Esophagus squamous epithelium (tissue), 5 donors: Measurements from ENCODE around the gene PNPLA2. TPM values are rescaled to one million over a fixed set of nuclear protein-coding genes. Genes with fewer than 3 reads are reported as not detected.

Experiments
- DNase-seq: peaks from one replicate; lab custom pipeline; 2025; lab: John Stamatoyannopoulos, UW
- H3K27ac ChIP-seq, 4 donors: fragments of 200-600 bp; sonication (generic); one replicate each; pipeline ENCODE4 v1.5.1; 2016 to 2019; ENCODE audit warnings: mild to moderate bottlenecking in 1 of 4
- H3K27me3 ChIP-seq, 4 donors: fragments of 200-600 bp; sonication (generic); 1 replicate in 3 of 4; 2 replicates in 1 of 4; pipeline versions ENCODE4 v1.5.1 to v1.6.0; 2017 to 2021; ENCODE audit warnings: antibody characterized with exemption in 1 of 4
- H3K36me3 ChIP-seq, 3 donors: fragments of 200-600 bp; sonication (generic); one replicate each; pipeline ENCODE4 v1.5.1; 2016 to 2019
- H3K4me1 ChIP-seq, 3 donors: fragments of 200-600 bp; sonication (generic); one replicate each; pipeline ENCODE4 v1.5.1; 2017 to 2019
- H3K4me3 ChIP-seq, 4 donors: fragments of 200-600 bp; sonication (generic); 1 replicate in 3 of 4; 2 replicates in 1 of 4; pipeline ENCODE4 v1.5.1; 2016 to 2019; ENCODE audit warnings: mild to moderate bottlenecking in 2 of 4, moderate library complexity in 1 of 4
- H3K9me3 ChIP-seq, 3 donors: fragments of 200-600 bp; sonication (generic); one replicate each; pipeline ENCODE4 v1.5.1; 2016 to 2019
- POLR2A ChIP-seq, 4 donors: fragments of 450-650 bp; IDR thresholded peaks; one replicate each; pipeline ENCODE4 v1.6.1; 2017; ENCODE audit warnings: antibody characterized with exemption in 4 of 4, mild to moderate bottlenecking in 4 of 4, moderate library complexity in 3 of 4
- WGBS, 2 donors: methylation state at CpG; one replicate each; pipeline ENCODE4 v1.1.5; 2018; 5-methylcytosine and 5-hydroxymethylcytosine counted together
- intact Hi-C: fragments of 100-400 bp; cut with DNase I; formaldehyde crosslinking; loops from one replicate; pipeline ENCODE4 v1.15.0; 2022
- total RNA-seq, 4 donors: library from RNA; depleted of rRNA; stranded (reverse); fragments of >200 nt; gene quantifications; one replicate each; pipeline ENCODE4 v1.1.0, GENCODE V29; 2016
- TF ChIP-seq, protein P1 (sequence below), 6 experiments: fragments of 450-650 bp in 4 of 6; fragments of 200-600 bp in 2 of 6; sonication (generic) in 2 of 6; IDR thresholded peaks; one replicate each; pipeline ENCODE4 v1.5.1; 2016 to 2019; ENCODE audit warnings: antibody characterized with exemption in 6 of 6, mild to moderate bottlenecking in 4 of 6, moderate library complexity in 4 of 6
- donor health status: DM: yes; HTN: yes; CAD: no.

The PNPLA2 gene, protein sequence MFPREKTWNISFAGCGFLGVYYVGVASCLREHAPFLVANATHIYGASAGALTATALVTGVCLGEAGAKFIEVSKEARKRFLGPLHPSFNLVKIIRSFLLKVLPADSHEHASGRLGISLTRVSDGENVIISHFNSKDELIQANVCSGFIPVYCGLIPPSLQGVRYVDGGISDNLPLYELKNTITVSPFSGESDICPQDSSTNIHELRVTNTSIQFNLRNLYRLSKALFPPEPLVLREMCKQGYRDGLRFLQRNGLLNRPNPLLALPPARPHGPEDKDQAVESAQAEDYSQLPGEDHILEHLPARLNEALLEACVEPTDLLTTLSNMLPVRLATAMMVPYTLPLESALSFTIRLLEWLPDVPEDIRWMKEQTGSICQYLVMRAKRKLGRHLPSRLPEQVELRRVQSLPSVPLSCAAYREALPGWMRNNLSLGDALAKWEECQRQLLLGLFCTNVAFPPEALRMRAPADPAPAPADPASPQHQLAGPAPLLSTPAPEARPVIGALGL
- total RNA-seq = 10 to 100 TPM; 14.2 to 42.7 (median 26.0) TPM

GRCh38 chr11:818396-819128 lies at the start of gene PNPLA2:
Gene PNPLA2 (plus strand): TSS chr11:818914. CDS start chr11:819719, 805 bp downstream.
- H3K9me3 ChIP-seq = no peaks in the 10 kb centered on the region
- H3K4me3 ChIP-seq = peak within 1 kb of the TSS; percentile 72 to 96 (median 82)
- DNase-seq = no peak
- H3K36me3 ChIP-seq = peaks cover 5 to 42% (median 16%) of the 10 kb centered on the region in 3 donors
- H3K27me3 ChIP-seq = no peaks in the 10 kb centered on the region
- WGBS, 2 donors = 13 to 14% methylated on average over 11 to 12 of the region's 20 CpGs
- H3K27ac ChIP-seq = peak within 1 kb of the TSS; percentile 92 to 98 (median 96)
- H3K4me1 ChIP-seq = peaks cover 26 to 41% (median 27%) of the 10 kb centered on the region in 3 donors
- TF ChIP-seq POLR2A (IDR thresholded peaks at IDR 0.05) = peak in 1 of 4 donors; percentile 38
- TF ChIP-seq, protein P1, sequence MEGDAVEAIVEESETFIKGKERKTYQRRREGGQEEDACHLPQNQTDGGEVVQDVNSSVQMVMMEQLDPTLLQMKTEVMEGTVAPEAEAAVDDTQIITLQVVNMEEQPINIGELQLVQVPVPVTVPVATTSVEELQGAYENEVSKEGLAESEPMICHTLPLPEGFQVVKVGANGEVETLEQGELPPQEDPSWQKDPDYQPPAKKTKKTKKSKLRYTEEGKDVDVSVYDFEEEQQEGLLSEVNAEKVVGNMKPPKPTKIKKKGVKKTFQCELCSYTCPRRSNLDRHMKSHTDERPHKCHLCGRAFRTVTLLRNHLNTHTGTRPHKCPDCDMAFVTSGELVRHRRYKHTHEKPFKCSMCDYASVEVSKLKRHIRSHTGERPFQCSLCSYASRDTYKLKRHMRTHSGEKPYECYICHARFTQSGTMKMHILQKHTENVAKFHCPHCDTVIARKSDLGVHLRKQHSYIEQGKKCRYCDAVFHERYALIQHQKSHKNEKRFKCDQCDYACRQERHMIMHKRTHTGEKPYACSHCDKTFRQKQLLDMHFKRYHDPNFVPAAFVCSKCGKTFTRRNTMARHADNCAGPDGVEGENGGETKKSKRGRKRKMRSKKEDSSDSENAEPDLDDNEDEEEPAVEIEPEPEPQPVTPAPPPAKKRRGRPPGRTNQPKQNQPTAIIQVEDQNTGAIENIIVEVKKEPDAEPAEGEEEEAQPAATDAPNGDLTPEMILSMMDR (IDR thresholded peaks at IDR 0.05) = no peak
- intact Hi-C loops = no loop called here

DNA sequence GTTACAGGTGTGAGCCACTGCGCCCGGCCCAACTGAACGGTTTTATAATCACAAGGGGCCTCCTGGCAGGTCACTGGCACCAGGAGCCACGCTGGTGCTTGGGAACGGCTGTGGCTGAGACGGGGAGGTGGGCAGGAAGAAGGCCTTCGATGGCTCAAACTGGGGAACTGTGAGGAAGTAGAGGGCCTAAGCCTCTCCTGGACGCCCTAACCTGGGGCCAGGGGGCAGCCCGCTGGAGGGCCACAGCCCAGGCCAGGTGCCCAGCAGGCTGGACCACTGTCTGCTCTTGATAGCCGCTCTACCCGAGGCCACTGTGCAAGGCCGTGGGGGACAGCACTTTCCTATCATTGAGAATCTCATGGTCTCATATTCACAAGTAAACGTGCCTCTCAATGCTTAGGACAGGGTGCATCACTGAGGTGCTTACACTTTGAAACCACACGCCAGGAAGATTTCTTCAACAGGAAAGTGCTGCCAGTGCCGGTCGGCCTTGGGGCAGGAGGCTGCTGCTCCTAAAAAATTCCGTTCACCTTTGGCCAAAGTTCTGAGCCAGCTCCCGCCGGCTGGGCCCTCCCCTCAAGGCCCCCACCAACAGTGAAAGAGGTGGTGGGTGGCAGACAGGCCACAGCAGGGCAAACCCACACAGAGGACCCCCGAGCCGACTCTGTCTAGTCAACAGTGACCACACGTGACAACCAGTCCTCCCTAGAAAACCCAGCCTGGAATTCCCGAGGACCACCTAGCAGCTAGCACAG lies 48.6 kb upstream of the PNPLA2 start:
- Histone ChIP-seq H3K9me3 (no peaks in the 10 kb centered on the region), H3K36me3 (peaks cover 24 to 99% (median 41%) of the 10 kb centered on the region in 3 donors), H3K4me3 (no peak overlapping the region), H3K27ac (no peak overlapping the region), H3K4me1 (peaks cover 3 to 39% (median 4%) of the 10 kb centered on the region in 3 donors), H3K27me3 (no peaks in the 10 kb centered on the region)
- intact Hi-C loops = no loop called here
- DNase-seq = no peak
- 90 to 92% methylated on average over 4 to 5 of the region's 23 CpGs for WGBS, 2 donors
- TF ChIP-seq, protein P1 (IDR thresholded peaks at IDR 0.05) = no peak
- no peak for TF ChIP-seq POLR2A (IDR thresholded peaks at IDR 0.05)

- Histone ChIP-seq H3K36me3 (peaks cover 15 to 90% (median 34%) of the 10 kb centered on the region in 3 donors), H3K27me3 (no peaks in the 10 kb centered on the region), H3K4me3 (no peak overlapping the region), H3K27ac (no peak overlapping the region), H3K9me3 (no peaks in the 10 kb centered on the region), H3K4me1 (peaks cover 9 to 40% (median 12%) of the 10 kb centered on the region in 3 donors)
- 84% methylated on average over 7 of the region's 32 CpGs; no CpG with 5 or more reads in 1 of the 2 donors for WGBS, 2 donors
- TF ChIP-seq, protein P1 (IDR thresholded peaks at IDR 0.05) = no peak
- no peak for TF ChIP-seq POLR2A (IDR thresholded peaks at IDR 0.05)
- DNase-seq = no peak
- intact Hi-C loops = no loop called here
Observed at GRCh38 chr11:770642-771616, 47.8 kb upstream of the PNPLA2 start.

- Histone ChIP-seq H3K27ac (no peak overlapping the region), H3K9me3 (no peaks in the 10 kb centered on the region), H3K27me3 (no peaks in the 10 kb centered on the region), H3K4me1 (peaks cover 17 to 48% (median 18%) of the 10 kb centered on the region in 3 donors), H3K36me3 (peaks cover 9 to 82% (median 27%) of the 10 kb centered on the region in 3 donors), H3K4me3 (no peak overlapping the region)
- intact Hi-C loops = no loop called here
- no peak for TF ChIP-seq POLR2A (IDR thresholded peaks at IDR 0.05)
- TF ChIP-seq, protein P1 (IDR thresholded peaks at IDR 0.05) = no peak
- 43 to 100% methylated on average over 1 to 2 of the region's 15 CpGs for WGBS, 2 donors
- DNase-seq = no peak
Observed at GRCh38 chr11:771617-772204, 47.0 kb upstream of the PNPLA2 start.
